ENCODE measurements around the gene KCNJ16.

GRCh38 chr17:70172449-70172848 is 97.4 kb downstream of the KCNJ16 start:
- TF ChIP-seq CTCF (IDR thresholded peaks at IDR 0.05 in 4 of 5, conservative IDR thresholded peaks at IDR 0.05 in 1 of 5) (no peak), POLR2A (IDR thresholded peaks at IDR 0.05) (no peak)

Measured in gastrocnemius medialis (tissue), 4 donors.